Activated CD4-positive, alpha-beta T cell treated with anti-CD3 and anti-CD28 coated beads for 24 hours (primary cell): ENCODE results near the gene ZDHHC13.

Source experiments
- DNase-seq, 2 donors: peaks; one replicate each; pipeline ENCODE4 v3.0.0-alpha.2; 2020; ENCODE audit warnings: low read depth in 2 of 2

ZDHHC13 gene, protein sequence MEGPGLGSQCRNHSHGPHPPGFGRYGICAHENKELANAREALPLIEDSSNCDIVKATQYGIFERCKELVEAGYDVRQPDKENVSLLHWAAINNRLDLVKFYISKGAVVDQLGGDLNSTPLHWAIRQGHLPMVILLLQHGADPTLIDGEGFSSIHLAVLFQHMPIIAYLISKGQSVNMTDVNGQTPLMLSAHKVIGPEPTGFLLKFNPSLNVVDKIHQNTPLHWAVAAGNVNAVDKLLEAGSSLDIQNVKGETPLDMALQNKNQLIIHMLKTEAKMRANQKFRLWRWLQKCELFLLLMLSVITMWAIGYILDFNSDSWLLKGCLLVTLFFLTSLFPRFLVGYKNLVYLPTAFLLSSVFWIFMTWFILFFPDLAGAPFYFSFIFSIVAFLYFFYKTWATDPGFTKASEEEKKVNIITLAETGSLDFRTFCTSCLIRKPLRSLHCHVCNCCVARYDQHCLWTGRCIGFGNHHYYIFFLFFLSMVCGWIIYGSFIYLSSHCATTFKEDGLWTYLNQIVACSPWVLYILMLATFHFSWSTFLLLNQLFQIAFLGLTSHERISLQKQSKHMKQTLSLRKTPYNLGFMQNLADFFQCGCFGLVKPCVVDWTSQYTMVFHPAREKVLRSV

GRCh38 chr11:19116971-19117759, at the start of gene ZDHHC13:
ZDHHC13 (plus strand) TSS chr11:19117168; CDS start chr11:19117250, 82 bp downstream.
- DNase-seq = peak; percentile 92 to 95

- peak; percentile 28 to 49 for DNase-seq
These were observed 45.7 kb upstream of the ZDHHC13 start for GRCh38 chr11:19071255-19071654.

- no peak for DNase-seq
These were observed 44.5 kb upstream of the ZDHHC13 start for GRCh38 chr11:19072464-19072863.

DNA sequence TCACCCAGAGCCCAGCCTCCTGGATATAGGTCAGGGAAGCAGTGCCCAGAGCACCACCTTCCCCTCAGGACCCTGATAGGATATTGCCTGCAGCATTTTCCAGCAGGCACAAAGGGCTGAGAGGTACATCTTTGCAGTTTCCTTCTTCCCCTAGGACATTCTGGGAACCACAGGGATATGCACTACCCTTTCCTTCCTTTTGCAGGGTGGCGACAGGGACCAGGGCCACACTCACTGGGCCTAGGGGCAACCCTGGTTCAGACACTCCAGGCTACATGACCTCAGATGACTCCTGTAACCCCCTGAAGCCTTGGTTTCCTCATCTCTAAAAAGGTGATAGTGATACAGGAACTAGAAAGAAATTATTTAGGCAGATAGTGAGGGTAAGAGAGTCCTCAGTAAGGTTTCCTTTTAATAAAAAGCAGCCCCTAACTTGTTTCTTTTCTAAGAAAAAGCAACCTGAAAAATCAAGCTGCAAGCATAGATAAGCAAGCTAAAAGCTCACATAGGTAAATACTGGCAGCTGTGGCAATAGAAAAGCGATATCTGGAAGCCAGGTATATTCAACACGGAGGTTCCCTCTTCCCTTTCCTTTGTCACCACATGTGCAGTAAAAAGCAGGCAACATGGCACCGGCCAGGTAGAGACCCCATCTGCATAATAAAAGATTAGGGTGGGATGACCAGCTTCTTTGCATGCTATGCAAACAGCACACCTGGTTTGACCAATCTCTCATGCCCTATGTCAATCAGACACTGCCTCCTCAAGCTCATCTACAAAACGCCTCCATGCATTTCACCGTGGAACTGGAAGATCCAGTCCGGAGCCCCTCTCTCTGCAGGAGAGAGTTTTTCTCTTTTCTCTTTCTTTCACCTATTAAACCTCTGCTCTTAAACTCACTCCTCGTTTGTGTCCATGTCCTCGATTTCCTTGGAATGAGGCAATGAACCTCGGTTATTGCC, 43.2 kb upstream of the ZDHHC13 start:
- DNase-seq = no peak

- no peak for DNase-seq
These were observed 41.3 kb upstream of the ZDHHC13 start for GRCh38 chr11:19075636-19076035.

GRCh38 chr11:19076744-19077589, 40.0 kb upstream of the ZDHHC13 start:
- DNase-seq = peak; percentile 31 to 49

GRCh38 chr11:19077965-19078364, 39.0 kb upstream of the ZDHHC13 start:
- DNase-seq = no peak

DNA sequence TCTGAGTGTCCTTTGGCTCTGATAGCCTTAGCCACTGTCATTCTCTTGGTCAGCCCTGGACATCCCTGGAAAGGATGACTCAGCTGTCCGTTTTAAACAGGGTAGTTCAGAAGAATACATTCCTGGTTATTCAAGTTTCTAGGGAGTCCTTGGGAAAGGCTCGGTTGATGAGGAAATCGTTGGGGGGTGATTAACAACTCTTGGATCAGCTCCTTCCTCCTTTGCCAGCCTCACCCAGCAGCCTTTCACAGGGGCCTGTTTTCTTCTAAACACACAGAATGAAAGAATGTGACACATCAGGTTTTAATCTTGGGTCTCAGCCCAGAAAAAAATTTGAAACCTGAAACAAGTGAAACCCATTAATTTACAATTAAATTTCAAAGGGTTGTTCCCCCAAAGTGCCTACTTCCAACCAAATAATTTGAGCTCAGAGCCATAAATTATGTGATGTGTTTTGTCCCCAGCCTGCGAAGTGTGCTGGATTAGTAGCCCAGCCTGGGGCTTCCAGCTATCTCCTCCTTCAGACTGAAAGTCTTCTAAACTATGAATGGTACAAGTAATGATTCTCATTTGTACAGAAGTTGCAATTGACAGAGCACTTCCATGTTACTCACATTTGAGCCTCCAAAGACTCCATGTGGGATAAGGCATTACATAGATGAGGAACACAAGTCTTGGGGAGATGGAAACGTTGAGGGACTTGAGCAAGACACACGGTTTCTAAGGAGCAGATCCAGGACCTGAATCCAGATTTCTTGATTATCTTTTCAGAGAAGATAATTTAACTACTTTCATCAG, 37.1 kb upstream of the ZDHHC13 start:
- no peak for DNase-seq

DNA sequence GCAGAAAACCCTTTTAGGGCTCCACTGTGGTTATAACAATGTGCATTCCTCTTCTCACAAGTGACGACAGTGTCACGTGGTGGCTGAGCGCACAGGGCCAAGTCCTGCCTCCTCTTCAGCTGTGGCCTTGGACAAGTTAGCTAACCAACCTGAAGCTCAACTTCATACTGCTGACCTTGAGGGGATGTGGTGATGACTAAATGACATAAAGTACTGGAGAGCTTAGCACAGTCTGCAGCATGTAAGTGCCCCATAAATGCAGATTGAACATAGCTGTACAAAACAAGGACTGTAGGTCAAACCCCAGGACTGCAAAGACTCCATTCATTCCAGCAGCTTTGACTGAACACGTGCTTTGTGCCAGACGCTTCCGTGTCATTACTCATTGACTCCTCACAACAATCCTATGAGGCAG, 36.4 kb upstream of the ZDHHC13 start:
- DNase-seq = no peak

- no peak for DNase-seq
These were observed 33.8 kb upstream of the ZDHHC13 start for GRCh38 chr11:19083166-19083565.

- no peak for DNase-seq
These were observed 32.2 kb upstream of the ZDHHC13 start for GRCh38 chr11:19084661-19085315.

DNA sequence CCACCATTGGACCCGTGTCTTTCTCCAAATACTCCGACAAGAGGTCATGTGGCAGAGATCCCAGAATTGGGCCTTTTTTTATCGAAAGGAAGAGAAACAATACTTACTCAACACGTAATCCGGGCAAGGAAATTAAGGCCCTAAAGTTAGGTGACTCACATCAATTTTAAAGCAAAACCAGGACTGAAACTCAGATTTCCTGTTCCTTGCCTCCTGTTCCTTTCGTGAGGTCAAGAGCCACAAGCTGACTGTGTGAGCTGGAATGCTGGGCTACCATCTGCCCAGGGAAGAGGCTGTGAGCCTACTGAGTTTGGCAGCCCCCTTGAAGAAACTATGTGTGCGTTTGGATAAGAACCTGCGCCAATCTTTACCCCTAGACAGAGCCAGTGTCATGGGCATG, 29.3 kb upstream of the ZDHHC13 start:
- no peak for DNase-seq

GRCh38 chr11:19088791-19089190, 28.2 kb upstream of the ZDHHC13 start:
- no peak for DNase-seq

- no peak for DNase-seq
These were observed 27.5 kb upstream of the ZDHHC13 start for GRCh38 chr11:19089421-19089820.

DNA sequence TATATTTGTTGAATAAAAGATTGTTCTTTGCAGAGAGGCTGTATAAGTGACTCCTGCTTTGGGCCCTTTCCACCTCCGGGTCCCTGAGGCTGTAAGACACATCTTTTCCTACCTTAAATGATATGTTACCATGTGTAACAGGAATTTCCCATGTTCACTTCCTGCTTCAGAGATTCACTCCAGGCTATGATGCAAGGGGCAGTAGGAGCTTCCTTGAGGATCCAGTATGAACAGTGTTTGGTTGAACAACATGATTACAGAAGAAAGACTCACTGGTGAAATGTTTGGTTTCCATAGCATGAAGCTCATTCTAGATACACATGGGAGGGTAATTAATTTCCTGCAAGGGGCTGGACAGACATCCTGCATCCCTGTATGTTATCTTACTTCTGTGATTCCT, 25.6 kb upstream of the ZDHHC13 start:
- DNase-seq = no peak

DNA sequence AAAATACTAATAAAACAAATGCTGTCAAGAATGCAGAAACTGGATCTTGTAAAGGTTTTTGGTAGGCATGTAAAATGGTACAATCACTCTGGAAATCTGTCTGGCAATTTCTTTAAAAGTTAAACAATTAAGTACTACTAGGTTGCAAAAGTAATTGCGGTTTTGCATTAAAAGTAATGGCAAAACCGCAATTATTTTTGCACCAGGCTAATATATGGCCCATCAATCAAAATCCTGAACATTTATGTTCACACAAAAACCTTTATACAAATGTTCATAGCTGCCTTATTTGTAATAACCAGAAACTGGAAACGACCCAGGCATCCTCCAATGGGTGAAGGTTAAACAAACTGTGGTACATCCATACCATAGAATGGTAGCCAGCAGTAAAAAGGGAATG, 24.6 kb upstream of the ZDHHC13 start:
- DNase-seq = no peak

GRCh38 chr11:19092850-19093249, 24.1 kb upstream of the ZDHHC13 start:
- no peak for DNase-seq

- no peak for DNase-seq
These were observed 23.0 kb upstream of the ZDHHC13 start for GRCh38 chr11:19093976-19094375.

DNA sequence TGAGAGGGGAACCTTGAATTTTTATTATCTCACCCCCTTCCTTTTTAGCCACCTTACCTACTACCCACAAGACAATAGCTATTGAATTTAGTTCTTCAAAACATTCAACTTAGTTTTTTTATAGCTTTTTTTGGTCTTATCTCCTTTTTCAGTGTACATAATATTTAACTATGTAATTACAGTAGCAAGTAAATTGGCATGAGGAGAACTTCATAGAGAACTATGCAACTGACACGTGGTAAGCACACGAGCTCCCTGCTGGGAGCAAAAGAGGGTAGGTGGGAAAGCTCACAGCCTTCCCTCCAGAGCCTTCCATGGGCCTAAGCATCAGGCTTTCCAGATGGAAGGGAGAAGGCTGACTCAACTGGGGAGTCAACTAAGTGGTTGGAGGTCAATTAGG, 22.1 kb upstream of the ZDHHC13 start:
- DNase-seq = no peak
